Measurements from ENCODE around the gene PARP11.

Gene PARP11

GRCh38 chr12:3913278-3913677 lies 40.1 kb upstream of the PARP11 start:
- Histone ChIP-seq H3K9me3 (ENCODE audit: severe bottlenecking) (peaks cover 5% of the 10 kb centered on the region), H3K4me3 (ENCODE audit: low read depth, low read length) (no peak overlapping the region), H3K27ac (no peak overlapping the region), H3K27me3 (ENCODE audit: insufficient read depth, low read depth, severe bottlenecking) (peaks cover 23% of the 10 kb centered on the region), H3K36me3 (no peaks in the 10 kb centered on the region)
- no peak for DNase-seq
- no peak for TF ChIP-seq CTCF (IDR thresholded peaks at IDR 0.05; ENCODE audit: low read depth, low read length)

GRCh38 chr12:3912863-3913262 lies 39.7 kb upstream of the PARP11 start:
- no peaks in the 10 kb centered on the region for H3K36me3 ChIP-seq
- H3K27ac ChIP-seq = no peak overlapping the region
- H3K4me3 ChIP-seq (ENCODE audit: low read depth, low read length) = no peak overlapping the region
- peaks cover 21% of the 10 kb centered on the region for H3K27me3 ChIP-seq (ENCODE audit: insufficient read depth, low read depth, severe bottlenecking)
- TF ChIP-seq CTCF (IDR thresholded peaks at IDR 0.05; ENCODE audit: low read depth, low read length) = no peak
- H3K9me3 ChIP-seq (ENCODE audit: severe bottlenecking) = peaks cover 5% of the 10 kb centered on the region
- DNase-seq = no peak

GRCh38 chr12:3911409-3911808 lies 38.2 kb upstream of the PARP11 start:
- no peak overlapping the region for H3K27ac ChIP-seq
- peaks cover 5% of the 10 kb centered on the region for H3K9me3 ChIP-seq (ENCODE audit: severe bottlenecking)
- no peaks in the 10 kb centered on the region for H3K36me3 ChIP-seq
- TF ChIP-seq CTCF (IDR thresholded peaks at IDR 0.05; ENCODE audit: low read depth, low read length) = no peak
- no peak overlapping the region for H3K4me3 ChIP-seq (ENCODE audit: low read depth, low read length)
- DNase-seq = no peak
- H3K27me3 ChIP-seq (ENCODE audit: insufficient read depth, low read depth, severe bottlenecking) = peaks cover 18% of the 10 kb centered on the region

DNA sequence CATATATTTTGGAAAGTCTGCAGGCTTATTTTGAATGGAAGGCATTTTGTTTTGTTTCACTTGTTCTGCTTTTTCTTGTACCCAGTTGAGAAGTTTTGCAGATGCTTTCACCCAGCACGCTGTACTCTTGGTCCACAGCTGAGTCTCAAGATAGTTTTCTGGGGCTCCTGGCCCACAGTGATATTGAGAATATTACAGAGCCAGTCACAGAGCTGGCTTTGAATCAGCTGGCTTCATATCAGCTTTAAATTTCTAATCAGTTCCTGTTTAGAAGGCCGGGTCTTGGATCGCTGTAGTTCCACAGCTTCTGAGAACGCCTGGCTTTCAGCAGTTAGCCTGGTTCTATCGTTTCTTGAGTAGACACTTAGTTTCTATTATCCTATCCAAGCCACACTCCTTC lies 32.5 kb upstream of the PARP11 start:
- H3K9me3 ChIP-seq (ENCODE audit: severe bottlenecking) = no peaks in the 10 kb centered on the region
- no peak for TF ChIP-seq CTCF (IDR thresholded peaks at IDR 0.05; ENCODE audit: low read depth, low read length)
- no peaks in the 10 kb centered on the region for H3K36me3 ChIP-seq

GRCh38 chr12:3904999-3905398 lies 31.8 kb upstream of the PARP11 start:
- Histone ChIP-seq H3K27ac (no peak overlapping the region), H3K36me3 (no peaks in the 10 kb centered on the region), H3K9me3 (ENCODE audit: severe bottlenecking) (no peaks in the 10 kb centered on the region), H3K27me3 (ENCODE audit: insufficient read depth, low read depth, severe bottlenecking) (peaks cover 17% of the 10 kb centered on the region), H3K4me3 (ENCODE audit: low read depth, low read length) (no peak overlapping the region)
- no peak for DNase-seq
- no peak for TF ChIP-seq CTCF (IDR thresholded peaks at IDR 0.05; ENCODE audit: low read depth, low read length)

More for the DNA sequence above, 32.5 kb upstream of the PARP11 start:
- no peak for DNase-seq
- Histone ChIP-seq H3K27me3 (ENCODE audit: insufficient read depth, low read depth, severe bottlenecking) (peaks cover 13% of the 10 kb centered on the region), H3K27ac (no peak overlapping the region), H3K4me3 (ENCODE audit: low read depth, low read length) (no peak overlapping the region)

- H3K27ac ChIP-seq = no peak overlapping the region
- DNase-seq = no peak
- no peaks in the 10 kb centered on the region for H3K36me3 ChIP-seq
- no peaks in the 10 kb centered on the region for H3K9me3 ChIP-seq (ENCODE audit: severe bottlenecking)
- TF ChIP-seq CTCF (IDR thresholded peaks at IDR 0.05; ENCODE audit: low read depth, low read length) = no peak
- H3K4me3 ChIP-seq (ENCODE audit: low read depth, low read length) = no peak overlapping the region
- peaks cover 22% of the 10 kb centered on the region for H3K27me3 ChIP-seq (ENCODE audit: insufficient read depth, low read depth, severe bottlenecking)
Observed at GRCh38 chr12:3902921-3903320, 29.7 kb upstream of the PARP11 start.

All from WERI-Rb-1 (cell line).